ENCODE measurements around the gene ACTR5.

DNA sequence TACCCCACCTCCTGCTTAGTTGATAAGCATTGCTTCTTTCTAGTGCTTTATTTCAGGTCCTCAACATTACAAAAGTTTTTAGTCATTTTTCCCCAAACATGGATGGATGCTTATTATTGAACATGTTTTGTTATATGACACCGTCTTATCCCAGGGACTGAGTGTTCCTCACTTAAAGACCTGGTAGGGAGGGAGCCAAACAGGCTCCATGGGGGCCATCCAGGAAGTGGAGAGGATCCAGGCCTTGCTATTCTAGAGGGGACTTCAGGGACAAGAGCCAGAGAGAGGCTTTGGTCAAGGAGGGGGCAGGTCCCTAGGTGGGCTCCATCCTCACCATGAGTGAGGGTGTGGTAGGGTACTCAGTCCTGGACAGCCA is 16.5 kb upstream of the ACTR5 start:
- TF ChIP-seq EGR1 (IDR thresholded peaks at IDR 0.05): no peak
- TF ChIP-seq EP300 (IDR thresholded peaks at IDR 0.05; ENCODE audit: borderline replicate concordance): no peak
- TF ChIP-seq TCF12 (IDR thresholded peaks at IDR 0.05; ENCODE audit: low read depth): no peak
- TF ChIP-seq, protein P1, sequence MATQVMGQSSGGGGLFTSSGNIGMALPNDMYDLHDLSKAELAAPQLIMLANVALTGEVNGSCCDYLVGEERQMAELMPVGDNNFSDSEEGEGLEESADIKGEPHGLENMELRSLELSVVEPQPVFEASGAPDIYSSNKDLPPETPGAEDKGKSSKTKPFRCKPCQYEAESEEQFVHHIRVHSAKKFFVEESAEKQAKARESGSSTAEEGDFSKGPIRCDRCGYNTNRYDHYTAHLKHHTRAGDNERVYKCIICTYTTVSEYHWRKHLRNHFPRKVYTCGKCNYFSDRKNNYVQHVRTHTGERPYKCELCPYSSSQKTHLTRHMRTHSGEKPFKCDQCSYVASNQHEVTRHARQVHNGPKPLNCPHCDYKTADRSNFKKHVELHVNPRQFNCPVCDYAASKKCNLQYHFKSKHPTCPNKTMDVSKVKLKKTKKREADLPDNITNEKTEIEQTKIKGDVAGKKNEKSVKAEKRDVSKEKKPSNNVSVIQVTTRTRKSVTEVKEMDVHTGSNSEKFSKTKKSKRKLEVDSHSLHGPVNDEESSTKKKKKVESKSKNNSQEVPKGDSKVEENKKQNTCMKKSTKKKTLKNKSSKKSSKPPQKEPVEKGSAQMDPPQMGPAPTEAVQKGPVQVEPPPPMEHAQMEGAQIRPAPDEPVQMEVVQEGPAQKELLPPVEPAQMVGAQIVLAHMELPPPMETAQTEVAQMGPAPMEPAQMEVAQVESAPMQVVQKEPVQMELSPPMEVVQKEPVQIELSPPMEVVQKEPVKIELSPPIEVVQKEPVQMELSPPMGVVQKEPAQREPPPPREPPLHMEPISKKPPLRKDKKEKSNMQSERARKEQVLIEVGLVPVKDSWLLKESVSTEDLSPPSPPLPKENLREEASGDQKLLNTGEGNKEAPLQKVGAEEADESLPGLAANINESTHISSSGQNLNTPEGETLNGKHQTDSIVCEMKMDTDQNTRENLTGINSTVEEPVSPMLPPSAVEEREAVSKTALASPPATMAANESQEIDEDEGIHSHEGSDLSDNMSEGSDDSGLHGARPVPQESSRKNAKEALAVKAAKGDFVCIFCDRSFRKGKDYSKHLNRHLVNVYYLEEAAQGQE (IDR thresholded peaks at IDR 0.05; ENCODE audit: low read depth): no peak
- no peak for TF ChIP-seq CREB1 (IDR thresholded peaks at IDR 0.05; ENCODE audit: low read depth)
- no peak for TF ChIP-seq NFIC (IDR thresholded peaks at IDR 0.05)
- no peak for TF ChIP-seq RAD21 (IDR thresholded peaks at IDR 0.05; ENCODE audit: low read depth)
- TF ChIP-seq, protein P2, sequence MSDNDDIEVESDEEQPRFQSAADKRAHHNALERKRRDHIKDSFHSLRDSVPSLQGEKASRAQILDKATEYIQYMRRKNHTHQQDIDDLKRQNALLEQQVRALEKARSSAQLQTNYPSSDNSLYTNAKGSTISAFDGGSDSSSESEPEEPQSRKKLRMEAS (IDR thresholded peaks at IDR 0.05): no peak
- TF ChIP-seq TAF1 (IDR thresholded peaks at IDR 0.05; ENCODE audit: low read depth): no peak
- no peak for TF ChIP-seq FOXM1 (IDR thresholded peaks at IDR 0.05; ENCODE audit: borderline replicate concordance, low read depth)

Measured in Ishikawa (cell line).